Stimulated activated CD8-positive, alpha-beta memory T cell treated with anti-CD3 and anti-CD28 coated beads, Interleukin-7, amount 100 ng/mL, for 1 hour (primary cell): ENCODE results near the gene ZIC5.

Source experiments
- DNase-seq, 2 donors: peaks; one replicate each; pipeline ENCODE4 v3.0.0-alpha.2; 2020; ENCODE audit warnings: low read depth in 2 of 2

The ZIC5 gene

DNA sequence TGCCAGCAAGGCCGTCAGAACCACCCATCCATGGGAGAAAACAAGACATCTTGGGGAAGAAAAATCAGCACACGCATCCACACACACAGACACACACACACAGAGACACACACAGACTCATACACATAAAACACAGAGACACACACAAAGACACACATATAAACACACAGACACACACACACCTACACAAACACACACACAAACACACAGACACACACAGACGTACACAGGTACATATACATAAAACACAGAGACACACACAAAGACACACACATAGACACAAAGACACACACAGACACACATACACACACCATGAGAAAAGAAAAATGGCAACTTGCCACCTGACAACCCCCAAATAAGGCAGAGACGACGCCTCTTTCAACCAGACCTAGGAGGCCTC is 40.6 kb downstream of the ZIC5 start:
- DNase-seq, result no peak

DNA sequence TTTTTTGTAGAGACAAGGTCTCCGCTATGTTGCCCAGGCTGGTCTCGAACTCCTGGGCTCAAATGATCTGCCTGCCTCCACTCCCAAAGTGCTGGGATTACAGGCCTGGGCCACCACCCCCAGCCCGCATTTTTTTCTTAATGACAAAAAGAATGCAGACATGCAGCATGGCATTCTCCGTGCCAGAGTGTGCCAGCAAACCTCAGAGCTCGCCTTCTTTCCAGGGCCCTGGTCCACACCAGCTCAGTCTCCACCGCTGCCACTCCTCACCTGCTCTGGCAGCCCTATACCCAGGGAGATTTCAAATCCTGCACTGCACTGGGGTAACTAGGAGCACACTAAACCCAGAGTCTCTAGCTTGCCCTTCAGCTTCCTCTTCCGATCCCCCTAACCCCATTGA is 41.7 kb downstream of the ZIC5 start:
- DNase-seq, result no peak

DNA sequence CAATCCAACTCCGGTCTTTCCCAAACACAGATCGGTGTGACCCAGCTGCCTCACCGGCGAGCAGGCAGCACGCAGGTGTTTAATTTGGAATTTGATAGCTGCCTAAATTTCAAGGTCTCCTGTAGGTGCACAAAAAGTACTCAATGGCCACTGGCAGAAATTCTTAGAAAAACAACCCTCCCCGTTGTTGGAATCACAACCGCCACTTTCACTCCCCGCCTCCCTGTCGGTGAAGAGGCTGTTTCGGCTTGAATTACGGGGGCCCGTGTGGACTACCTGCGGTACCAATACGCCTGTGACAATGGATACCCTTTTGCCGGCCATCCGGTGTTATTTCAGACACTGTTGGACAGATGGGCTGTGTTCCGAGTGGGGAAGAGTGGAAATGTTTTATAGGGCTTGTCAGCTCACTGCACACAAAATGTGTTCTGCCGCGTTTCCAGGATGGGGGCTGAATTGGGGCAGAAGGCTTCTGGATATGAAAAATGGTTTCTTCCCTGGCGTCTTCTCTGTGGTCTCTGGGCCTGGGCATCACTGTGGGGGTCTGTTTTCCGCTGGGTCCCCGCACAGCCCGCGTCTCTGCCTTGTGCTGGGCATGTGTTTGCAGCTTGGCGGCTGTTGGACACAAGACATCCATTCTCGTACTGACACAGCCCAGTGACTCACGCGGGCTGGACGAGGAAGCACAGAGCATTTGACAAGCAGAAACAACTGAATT is 45.4 kb downstream of the ZIC5 start:
- DNase-seq, result no peak

DNA sequence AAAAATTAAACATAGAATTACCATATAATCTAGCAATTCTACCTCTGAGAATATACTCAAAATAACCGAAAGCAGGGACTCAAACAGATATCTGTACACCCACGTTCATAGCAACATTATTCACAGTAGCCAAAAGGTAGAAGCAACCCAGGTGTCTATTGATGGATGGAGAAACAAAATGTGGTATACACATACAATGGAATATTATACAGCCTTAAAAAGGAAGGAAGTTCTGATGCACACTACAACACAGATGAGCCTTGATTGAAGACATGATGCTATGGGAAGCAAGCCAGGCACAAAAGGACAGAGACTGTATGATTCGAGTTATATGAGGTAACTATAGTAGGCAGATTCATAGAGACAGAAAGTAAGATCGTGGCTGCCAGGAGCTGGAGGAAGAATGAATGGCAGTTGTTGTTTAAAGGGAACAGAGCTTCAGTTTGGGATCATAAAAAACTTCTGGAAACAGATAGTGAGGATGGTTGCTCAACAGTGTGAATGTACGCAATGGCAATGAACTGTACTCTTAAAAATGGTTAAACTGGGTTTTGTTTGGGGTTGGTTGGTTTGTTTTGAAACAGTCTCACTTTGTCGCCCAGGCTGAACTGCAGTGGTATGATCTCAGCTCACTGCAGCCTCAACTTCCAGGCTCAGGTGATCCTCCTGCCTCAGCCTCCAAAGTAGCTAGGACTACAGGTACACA is 47.5 kb downstream of the ZIC5 start:
- no peak for DNase-seq

DNA sequence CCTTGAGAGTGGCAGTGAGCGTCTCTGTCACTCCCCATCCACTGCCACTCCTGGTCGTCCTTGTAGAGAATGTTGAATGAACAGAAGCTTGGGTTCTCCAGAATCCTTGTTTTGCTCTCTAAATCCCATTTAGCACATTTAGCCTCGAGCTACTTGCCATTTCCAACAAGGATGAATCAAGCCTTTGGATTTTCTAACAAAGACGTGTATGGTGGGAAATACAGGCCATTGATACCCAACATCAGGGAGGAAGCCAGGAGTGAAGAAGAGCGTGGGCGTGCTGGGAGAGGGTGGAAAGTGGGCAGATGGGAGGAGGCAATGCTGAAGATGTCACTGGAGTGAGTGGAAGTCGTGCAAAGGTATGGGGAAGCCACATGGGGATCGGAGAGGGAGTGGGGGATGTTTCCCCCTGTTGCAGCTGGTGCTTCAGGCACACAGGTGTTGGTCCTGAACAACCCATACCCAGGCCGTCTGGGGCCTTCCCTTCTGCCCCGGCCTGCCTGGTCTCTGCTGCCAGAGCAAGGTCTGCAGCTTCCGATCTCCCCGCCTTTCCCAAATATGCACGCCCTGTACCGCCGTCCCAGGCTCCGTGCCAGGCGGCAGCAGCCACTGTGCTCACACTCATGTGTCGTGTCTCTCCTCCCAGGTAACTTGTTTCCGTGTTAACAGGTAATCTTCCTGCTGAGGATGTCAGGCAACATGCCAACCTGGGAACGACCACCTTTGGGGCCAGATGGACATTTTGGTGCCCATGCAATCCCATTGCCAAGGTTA is 48.7 kb downstream of the ZIC5 start:
- no peak for DNase-seq

DNA sequence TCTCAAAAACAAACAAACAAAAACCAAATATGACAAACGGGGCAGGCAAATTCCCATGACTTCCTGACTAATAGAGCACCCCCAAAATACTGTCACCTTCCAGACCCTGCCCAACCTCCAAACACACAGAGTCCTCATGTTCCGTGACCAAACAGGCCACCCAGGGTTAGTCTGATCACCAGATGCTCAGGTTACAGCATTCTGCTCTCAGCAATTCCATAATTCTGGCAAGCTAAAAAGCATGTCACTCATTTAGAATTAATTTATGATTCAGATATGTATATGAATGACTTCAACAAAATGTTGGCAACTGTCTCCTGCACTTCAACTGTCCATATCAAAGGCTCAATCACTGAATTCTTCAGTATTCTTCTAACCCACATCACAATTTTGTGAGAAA is 52.4 kb downstream of the ZIC5 start:
- DNase-seq, result no peak

DNA sequence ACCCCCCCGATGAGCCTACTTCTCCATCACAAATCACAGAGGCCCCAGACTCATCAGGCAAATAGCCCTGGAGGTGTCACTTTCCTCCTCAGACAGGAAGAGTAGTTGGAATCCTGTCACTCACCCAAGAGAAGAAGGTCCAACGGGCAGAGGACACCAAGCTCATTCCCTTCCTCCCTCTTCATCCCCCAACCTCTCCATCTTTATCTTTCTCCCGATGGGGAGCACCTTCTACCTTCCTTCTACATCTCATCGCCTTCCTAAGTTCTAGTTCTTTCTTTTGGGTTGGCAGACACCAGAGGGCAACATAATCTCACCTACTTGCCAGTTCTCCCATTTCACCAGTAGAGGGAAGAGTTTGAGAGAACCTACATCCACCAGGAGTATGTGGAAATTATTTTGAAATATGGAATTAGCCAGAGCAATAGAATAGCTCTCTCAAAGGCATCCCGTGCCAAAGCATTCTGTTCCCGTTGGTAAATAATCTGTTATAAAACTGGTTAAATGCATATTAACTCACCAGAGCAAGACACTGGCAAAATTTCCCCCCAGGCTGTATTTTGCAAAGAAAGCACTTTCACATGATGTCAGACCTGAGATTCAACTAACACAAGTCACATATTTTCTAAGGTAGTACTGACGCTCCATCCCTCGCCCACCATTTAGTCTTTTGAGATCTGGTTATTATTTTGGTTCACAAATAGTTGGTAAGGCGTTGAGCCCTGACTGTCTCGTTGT is 55.0 kb downstream of the ZIC5 start:
- DNase-seq, result no peak

DNA sequence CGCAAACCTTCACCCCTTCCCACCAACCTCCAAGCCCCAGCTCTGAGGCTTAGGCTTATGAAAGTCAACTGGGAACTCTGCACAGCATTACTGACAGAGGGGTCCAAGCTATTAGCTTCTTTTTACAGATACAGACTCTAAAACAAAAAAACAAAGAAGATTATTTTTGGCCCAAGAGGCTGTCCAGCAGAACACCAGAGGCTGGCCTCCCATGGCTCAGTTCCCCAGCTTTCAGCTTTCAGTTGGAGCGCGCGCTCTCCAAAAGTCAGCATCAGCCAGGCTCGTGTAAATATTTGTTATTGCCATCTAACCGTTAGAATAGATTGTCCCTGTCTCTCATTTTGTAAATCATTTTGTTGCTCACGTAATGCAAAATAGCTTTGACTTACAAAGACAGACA is 58.4 kb downstream of the ZIC5 start:
- DNase-seq, result no peak
